ENCODE measurements around the gene AMN.

GRCh38 chr14:102943979-102944378, 21.5 kb downstream of the AMN start:
- TF ChIP-seq CTCF (IDR thresholded peaks at IDR 0.05; ENCODE audit: low read depth, low read length) (no peak), MAX (IDR thresholded peaks at IDR 0.05; ENCODE audit: low read depth, low read length) (no peak), MYC (IDR thresholded peaks at IDR 0.05; ENCODE audit: low read depth, low read length) (no peak), POLR2A (IDR thresholded peaks at IDR 0.05; ENCODE audit: extremely low read depth, insufficient read length) (no peak)
